Measurements from ENCODE around the gene MITF. TPM values are rescaled to one million over a fixed set of nuclear protein-coding genes. Genes with fewer than 3 reads are reported as not detected.

The MITF gene
- total RNA-seq, 4 donors from 2014 or later = 2.1 to 9.1 (median 4.7) TPM

DNA sequence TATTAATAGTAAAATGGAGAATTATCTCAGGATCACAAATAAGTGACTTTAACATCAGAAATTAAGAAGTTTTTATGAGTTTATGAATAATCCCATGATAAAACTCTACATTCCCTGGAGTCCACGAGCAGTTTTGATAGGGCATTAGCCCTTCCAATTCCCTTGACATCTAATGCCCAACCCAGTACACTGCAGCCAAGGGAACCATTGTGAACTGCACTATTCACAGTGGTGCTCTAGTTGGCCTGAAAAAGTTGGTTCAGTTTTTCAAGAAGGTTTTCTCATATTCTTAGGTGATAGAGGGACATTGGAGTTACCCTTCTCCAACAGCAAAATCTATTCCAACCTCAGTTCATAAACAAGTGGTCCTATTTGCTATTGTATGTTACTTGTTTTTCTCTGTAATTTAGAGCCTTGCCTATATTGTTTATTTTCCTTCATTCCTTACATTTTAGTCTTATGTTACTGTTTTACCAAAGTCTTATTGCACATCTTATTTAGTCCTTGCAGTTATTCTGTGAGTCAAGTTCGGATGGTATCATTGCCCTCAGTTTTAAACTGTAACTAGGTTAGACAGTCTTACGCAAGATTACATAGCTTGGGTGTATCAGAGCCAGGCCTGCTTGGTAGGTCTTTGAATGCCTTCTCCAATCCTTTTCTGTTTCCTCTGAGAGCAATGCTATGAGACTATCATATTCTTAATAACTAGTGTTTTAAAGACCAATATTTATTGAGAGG is 202.3 kb downstream of the MITF start:
- no peaks in the 10 kb centered on the region for H3K9me3 ChIP-seq
- no peaks in the 10 kb centered on the region for H3K4me1 ChIP-seq
- DNase-seq = no peak
- no peaks in the 10 kb centered on the region for H3K36me3 ChIP-seq
- TF ChIP-seq, protein P1, sequence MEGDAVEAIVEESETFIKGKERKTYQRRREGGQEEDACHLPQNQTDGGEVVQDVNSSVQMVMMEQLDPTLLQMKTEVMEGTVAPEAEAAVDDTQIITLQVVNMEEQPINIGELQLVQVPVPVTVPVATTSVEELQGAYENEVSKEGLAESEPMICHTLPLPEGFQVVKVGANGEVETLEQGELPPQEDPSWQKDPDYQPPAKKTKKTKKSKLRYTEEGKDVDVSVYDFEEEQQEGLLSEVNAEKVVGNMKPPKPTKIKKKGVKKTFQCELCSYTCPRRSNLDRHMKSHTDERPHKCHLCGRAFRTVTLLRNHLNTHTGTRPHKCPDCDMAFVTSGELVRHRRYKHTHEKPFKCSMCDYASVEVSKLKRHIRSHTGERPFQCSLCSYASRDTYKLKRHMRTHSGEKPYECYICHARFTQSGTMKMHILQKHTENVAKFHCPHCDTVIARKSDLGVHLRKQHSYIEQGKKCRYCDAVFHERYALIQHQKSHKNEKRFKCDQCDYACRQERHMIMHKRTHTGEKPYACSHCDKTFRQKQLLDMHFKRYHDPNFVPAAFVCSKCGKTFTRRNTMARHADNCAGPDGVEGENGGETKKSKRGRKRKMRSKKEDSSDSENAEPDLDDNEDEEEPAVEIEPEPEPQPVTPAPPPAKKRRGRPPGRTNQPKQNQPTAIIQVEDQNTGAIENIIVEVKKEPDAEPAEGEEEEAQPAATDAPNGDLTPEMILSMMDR (IDR thresholded peaks at IDR 0.05) = no peak
- TF ChIP-seq POLR2A (IDR thresholded peaks at IDR 0.05) = no peak
- no peak overlapping the region for H3K27ac ChIP-seq
- no peak overlapping the region for H3K4me3 ChIP-seq
- H3K27me3 ChIP-seq = no peaks in the 10 kb centered on the region

DNA sequence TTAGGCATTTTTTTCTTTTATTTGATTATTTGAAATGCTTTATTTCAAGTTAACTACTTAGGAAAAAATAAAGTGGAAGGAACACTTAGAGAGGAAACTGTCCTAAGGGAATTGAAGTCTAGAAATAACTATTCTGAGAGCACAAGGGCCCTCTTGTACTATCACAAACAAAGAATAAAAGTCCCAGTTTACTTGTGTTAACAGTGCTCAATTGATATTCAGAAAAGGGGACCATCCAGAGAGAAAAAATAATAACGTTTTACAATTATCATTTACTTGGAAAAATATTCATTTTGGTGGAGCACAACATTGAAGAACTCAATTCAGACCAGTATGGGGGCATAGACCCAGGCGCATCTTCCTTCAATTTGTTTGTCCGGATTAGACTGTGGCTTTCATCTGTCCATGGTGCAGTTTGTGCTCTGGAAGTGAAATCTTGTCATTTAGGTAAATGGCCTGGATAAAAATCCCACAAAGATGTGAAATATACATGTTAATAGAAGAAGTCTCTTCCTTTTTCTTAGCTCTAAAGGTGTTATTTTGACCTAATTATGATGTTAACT is 205.7 kb downstream of the MITF start:
- no peaks in the 10 kb centered on the region for H3K27me3 ChIP-seq
- H3K4me3 ChIP-seq = no peak overlapping the region
- H3K27ac ChIP-seq = no peak overlapping the region
- DNase-seq = no peak
- no peaks in the 10 kb centered on the region for H3K36me3 ChIP-seq
- H3K9me3 ChIP-seq = no peaks in the 10 kb centered on the region
- H3K4me1 ChIP-seq = peaks cover 0 to 7% (median 0%) of the 10 kb centered on the region in 4 donors
- TF ChIP-seq POLR2A (IDR thresholded peaks at IDR 0.05) = no peak
- TF ChIP-seq, protein P1 (IDR thresholded peaks at IDR 0.05) = no peak

DNA sequence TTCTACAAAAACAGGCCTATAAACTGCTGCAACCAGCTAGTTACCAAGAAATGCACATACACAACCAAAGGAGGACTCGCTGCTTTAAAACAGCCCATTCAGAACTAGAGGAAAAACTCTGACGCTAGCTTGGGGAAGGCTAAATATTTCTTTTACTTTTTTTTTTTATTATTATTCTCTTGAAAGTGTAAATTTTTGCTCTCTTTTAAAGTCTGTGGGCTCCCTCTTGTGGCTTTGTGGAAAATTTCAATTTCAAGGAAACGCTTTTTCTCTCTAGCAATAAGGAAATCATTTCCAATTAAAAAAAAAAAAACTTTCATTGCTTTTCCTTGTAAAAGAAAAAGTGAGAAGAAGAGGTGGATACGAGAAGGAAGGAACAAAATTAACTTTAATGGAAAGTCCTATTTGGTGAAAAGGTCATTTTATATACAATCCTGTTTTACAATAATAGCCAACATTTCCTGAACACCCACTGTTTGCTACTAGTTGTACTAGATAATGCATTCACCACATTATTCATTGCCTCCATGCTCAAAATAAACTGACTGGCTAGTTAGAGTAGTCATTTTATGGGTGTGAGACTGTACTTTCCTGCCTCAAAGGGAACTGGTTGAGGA is 209.1 kb downstream of the MITF start:
- no peak overlapping the region for H3K27ac ChIP-seq
- peaks cover 0 to 7% (median 0%) of the 10 kb centered on the region in 4 donors for H3K4me1 ChIP-seq
- no peaks in the 10 kb centered on the region for H3K36me3 ChIP-seq
- no peak overlapping the region for H3K4me3 ChIP-seq
- TF ChIP-seq POLR2A (IDR thresholded peaks at IDR 0.05) = no peak
- TF ChIP-seq, protein P1 (IDR thresholded peaks at IDR 0.05) = peak in 4 of 6 experiments; percentile 33 to 52 (median 44)
- no peaks in the 10 kb centered on the region for H3K9me3 ChIP-seq
- no peak for DNase-seq
- H3K27me3 ChIP-seq = no peaks in the 10 kb centered on the region

DNA sequence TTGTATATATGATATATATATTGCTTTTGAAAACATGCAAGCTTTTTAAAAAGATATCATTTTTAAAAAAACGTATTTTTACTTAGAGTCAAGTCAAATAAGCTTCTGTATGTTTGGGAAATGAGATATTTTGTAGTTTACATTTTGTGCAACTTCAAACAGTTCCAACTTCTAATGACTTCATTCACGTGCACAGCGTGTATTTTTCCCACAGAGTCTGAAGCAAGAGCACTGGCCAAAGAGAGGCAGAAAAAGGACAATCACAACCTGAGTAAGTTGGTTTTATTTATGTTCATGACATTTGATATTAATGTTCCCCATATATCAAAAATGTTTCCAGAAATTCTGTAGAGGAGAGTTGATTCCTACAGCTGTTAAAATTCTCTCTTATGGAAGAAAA is 212.4 kb downstream of the MITF start:
- Histone ChIP-seq H3K27ac (no peak overlapping the region), H3K27me3 (no peaks in the 10 kb centered on the region), H3K4me1 (peaks cover 0 to 7% (median 0%) of the 10 kb centered on the region in 4 donors), H3K4me3 (no peak overlapping the region), H3K9me3 (no peaks in the 10 kb centered on the region), H3K36me3 (no peaks in the 10 kb centered on the region)
- DNase-seq = no peak
- TF ChIP-seq, protein P1 (IDR thresholded peaks at IDR 0.05) = no peak
- TF ChIP-seq POLR2A (IDR thresholded peaks at IDR 0.05) = no peak

DNA sequence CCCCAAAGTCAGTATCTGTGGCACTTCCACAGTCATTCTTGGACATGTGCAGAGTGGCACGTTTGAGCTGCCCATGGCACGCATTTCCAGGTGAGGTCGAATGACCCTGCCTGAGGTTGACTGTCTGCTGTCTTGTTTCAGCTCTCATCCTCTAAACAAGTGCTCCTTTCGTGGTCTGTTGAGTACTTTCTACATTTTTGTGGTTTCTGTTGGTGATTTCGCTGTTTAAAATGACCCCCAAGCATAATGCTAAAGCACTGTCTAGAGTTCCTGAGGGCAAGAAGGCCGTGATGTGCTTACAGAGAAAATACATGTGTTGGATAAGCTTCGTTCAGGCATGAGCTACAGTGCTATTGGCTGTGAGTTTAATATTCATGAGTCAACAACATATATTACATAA is 220.3 kb downstream of the MITF start:
- Histone ChIP-seq H3K36me3 (peaks cover 0 to 11% (median 0%) of the 10 kb centered on the region in 3 donors), H3K27ac (no peak overlapping the region), H3K9me3 (no peaks in the 10 kb centered on the region), H3K27me3 (no peaks in the 10 kb centered on the region), H3K4me1 (no peaks in the 10 kb centered on the region), H3K4me3 (no peak overlapping the region)
- TF ChIP-seq, protein P1 (IDR thresholded peaks at IDR 0.05) = no peak
- TF ChIP-seq POLR2A (IDR thresholded peaks at IDR 0.05) = no peak
- no peak for DNase-seq
